Pancreas (tissue), 10 donors: ENCODE data around the gene NAV2. TPM values are rescaled to one million over a fixed set of nuclear protein-coding genes. Genes with fewer than 3 reads are reported as not detected.

Experiments
- ATAC-seq, 4 donors: fragments of 200-7000 bp; cut with Tn5 transposase; one replicate each; pipeline versions ENCODE4 v1.8.0 to v1.9.1; 2020; ENCODE audit warnings: mild to moderate bottlenecking in 4 of 4, moderate library complexity in 4 of 4
- DNase-seq, 6 donors: peaks; one replicate each; pipeline ENCODE4 v3.0.0-alpha.2; 2020
- FAIRE-seq: peaks from 2 replicates; lab custom pipeline; 2012; peaks lifted over from hg19 to GRCh38; lab: Jason Lieb, UNC
- H3K27ac ChIP-seq, 4 donors: fragments of 200-600 bp; sonication (generic); 1 replicate in 3 of 4; 2 replicates in 1 of 4; pipeline versions ENCODE4 v1.5.0 to v1.8.0; 2020
- H3K27me3 ChIP-seq, 4 donors: fragments of 200-600 bp; one replicate each; pipeline ENCODE4 v1.8.0; 2021
- H3K36me3 ChIP-seq, 3 donors: fragments of 200-600 bp; sonication (generic) in 1 of 3; one replicate each; pipeline versions ENCODE4 v1.5.0 to v1.8.0; 2020 to 2021
- H3K4me1 ChIP-seq, 3 donors: fragments of 200-600 bp; one replicate each; pipeline ENCODE4 v1.8.0; 2021
- H3K4me3 ChIP-seq, 4 donors: fragments of 200-600 bp; sonication (generic) in 2 of 4; one replicate each; pipeline versions ENCODE4 v1.5.0 to v1.8.0; 2020 to 2021
- H3K9me3 ChIP-seq, 4 donors: fragments of 200-600 bp; one replicate each; pipeline ENCODE4 v1.8.0; 2021
- WGBS, 2 donors: extraction: QIAGEN DNeasy Blood & Tissue Kit; methylation state at CpG; one replicate each; pipeline ENCODE4 v1.1.7; 2013; 5-methylcytosine and 5-hydroxymethylcytosine counted together
- intact Hi-C, 3 donors: fragments of 100-400 bp; cut with DNase I; formaldehyde crosslinking; loops; one replicate each; pipeline versions ENCODE4 v1.11.1 to v1.14.2; 2022
- polyA plus RNA-seq, 2 donors: library from polyadenylated mRNA; stranded (reverse); fragments of 200-250 nt; gene quantifications; one replicate each; pipeline ENCODE4 v1.2.3, GENCODE V29; 2013
- total RNA-seq, 6 donors: library from RNA; stranded (reverse); fragmentation: NEBNext Ultra II Directional in 4 of 6; extraction: Animal tissue kit (Norgen Biotek cat#: 25700) in 4 of 6; gene quantifications; one replicate each; pipeline versions ENCODE4 v1.2.1 to v1.2.4, GENCODE V29; 2021 to 2023
- TF ChIP-seq, protein P1 (sequence below), 4 donors: fragments of 200-600 bp; sonication (generic) in 3 of 4; IDR thresholded peaks; one replicate each; pipeline versions ENCODE4 v1.5.0 to v1.8.0; 2021; ENCODE audit warnings: antibody characterized with exemption in 4 of 4
- donor health status: healthy with polysubstance abuse.
- donor health status: DM: no; HTN: no; CAD: no; lungs with moderate emphysema.
- donor health status: DM: no; HTN: no; CAD: no.
- donor health status: control.
- donor health status: control.
- donor health status: Bipolar disorder and iron deficiency.
- donor health status: DM: yes; HTN: yes; CAD: no.
- donor health status: DM: no; HTN: no; CAD: no.
- donor health status: DM: no; HTN: no; CAD: no.
- donor health status: DM: yes; HTN: yes; CAD: no.

NAV2 gene
- total and polyA plus RNA-seq, 8 donors: 5.8 to 26.9 (median 16.3) TPM

DNA sequence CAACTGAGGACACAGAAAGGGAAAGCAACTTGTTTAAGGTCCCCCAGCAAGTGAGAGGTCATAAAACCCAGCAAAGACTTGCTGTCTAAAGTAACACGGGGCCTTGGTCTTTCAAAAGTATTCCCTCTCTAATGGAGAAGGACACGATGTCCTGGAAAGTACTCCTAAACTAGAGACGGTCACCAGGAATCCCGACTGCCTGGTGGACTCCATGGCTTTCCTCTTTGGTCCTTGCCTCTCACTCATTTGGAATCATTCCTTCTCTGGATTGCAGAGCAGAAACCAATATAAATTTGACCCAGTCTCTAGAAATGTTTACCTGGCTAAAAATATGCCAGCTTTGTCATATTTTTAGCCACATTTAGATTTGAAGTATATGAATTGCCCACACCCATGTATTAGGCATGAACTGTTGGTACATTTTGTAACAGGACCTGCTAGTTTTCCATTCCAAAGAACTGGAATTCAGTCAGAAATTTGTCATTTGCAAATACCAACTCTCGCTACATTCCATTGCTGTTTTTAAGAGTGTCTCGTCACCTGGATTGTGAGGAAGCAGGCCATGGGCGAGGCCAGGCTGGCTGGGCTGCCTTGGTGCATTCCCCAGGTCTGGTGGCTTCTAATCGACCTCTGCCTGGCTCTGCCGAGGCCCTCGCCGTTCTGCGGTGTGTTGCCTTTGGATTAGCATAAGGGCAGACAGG lies 12.9 kb downstream of the NAV2 start:
- no peak for FAIRE-seq
- no peak overlapping the region for H3K4me3 ChIP-seq
- WGBS, 2 donors: 64 to 74% methylated on average over 12 of the region's 12 CpGs
- peak overlapping the region in 2 of 4 donors; percentile 43 to 59 for H3K27ac ChIP-seq
- H3K9me3 ChIP-seq: no peaks in the 10 kb centered on the region
- intact Hi-C loops: no loop called here
- ATAC-seq: peak; percentile 29 to 81 (median 60)
- no peaks in the 10 kb centered on the region for H3K4me1 ChIP-seq
- TF ChIP-seq, protein P1, sequence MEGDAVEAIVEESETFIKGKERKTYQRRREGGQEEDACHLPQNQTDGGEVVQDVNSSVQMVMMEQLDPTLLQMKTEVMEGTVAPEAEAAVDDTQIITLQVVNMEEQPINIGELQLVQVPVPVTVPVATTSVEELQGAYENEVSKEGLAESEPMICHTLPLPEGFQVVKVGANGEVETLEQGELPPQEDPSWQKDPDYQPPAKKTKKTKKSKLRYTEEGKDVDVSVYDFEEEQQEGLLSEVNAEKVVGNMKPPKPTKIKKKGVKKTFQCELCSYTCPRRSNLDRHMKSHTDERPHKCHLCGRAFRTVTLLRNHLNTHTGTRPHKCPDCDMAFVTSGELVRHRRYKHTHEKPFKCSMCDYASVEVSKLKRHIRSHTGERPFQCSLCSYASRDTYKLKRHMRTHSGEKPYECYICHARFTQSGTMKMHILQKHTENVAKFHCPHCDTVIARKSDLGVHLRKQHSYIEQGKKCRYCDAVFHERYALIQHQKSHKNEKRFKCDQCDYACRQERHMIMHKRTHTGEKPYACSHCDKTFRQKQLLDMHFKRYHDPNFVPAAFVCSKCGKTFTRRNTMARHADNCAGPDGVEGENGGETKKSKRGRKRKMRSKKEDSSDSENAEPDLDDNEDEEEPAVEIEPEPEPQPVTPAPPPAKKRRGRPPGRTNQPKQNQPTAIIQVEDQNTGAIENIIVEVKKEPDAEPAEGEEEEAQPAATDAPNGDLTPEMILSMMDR (IDR thresholded peaks at IDR 0.05): no peak
- H3K27me3 ChIP-seq: no peaks in the 10 kb centered on the region
- DNase-seq: peak in 4 of 6 donors; percentile 29 to 47 (median 34)
- no peaks in the 10 kb centered on the region for H3K36me3 ChIP-seq

- DNase-seq (no peak), ATAC-seq (peak in 1 of 4 donors; percentile 22), FAIRE-seq (no peak)
- intact Hi-C loops: no loop called here
- H3K36me3 ChIP-seq: no peaks in the 10 kb centered on the region
- H3K4me1 ChIP-seq: no peaks in the 10 kb centered on the region
- no peak overlapping the region for H3K27ac ChIP-seq
- TF ChIP-seq, protein P1 (IDR thresholded peaks at IDR 0.05): no peak
- H3K27me3 ChIP-seq: no peaks in the 10 kb centered on the region
- WGBS, 2 donors: 85 to 95% methylated on average over 1 of the region's 1 CpG
- H3K9me3 ChIP-seq: no peaks in the 10 kb centered on the region
- no peak overlapping the region for H3K4me3 ChIP-seq
These were observed 14.6 kb downstream of the NAV2 start for GRCh38 chr11:19727246-19727645.

DNA sequence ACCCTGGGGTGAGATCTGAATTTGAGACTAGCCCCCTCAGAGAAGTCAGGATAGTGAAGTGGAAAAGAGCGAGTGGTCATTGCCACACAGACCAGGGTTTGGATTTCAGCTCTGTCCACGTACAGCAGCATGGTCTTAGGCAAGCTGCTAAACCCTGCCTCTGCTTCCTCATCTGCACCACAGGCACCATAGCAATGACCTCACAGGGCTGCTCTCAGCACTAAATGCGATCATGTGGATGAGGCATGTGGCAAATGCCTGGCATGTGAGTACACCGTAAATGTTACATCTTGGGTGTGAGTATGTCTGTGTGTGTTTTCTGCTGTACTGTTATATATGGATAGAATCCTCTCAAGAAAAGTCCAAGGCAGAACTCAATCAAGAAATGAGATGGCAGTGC lies 15.8 kb downstream of the NAV2 start:
- intact Hi-C loops: no loop called here
- H3K4me1 ChIP-seq: peaks cover 0 to 6% (median 0%) of the 10 kb centered on the region in 3 donors
- no peak overlapping the region for H3K4me3 ChIP-seq
- no peaks in the 10 kb centered on the region for H3K36me3 ChIP-seq
- FAIRE-seq (no peak), DNase-seq (no peak), ATAC-seq (peak in 2 of 4 donors; percentile 29 to 35)
- H3K27me3 ChIP-seq: no peaks in the 10 kb centered on the region
- TF ChIP-seq, protein P1 (IDR thresholded peaks at IDR 0.05): no peak
- no peaks in the 10 kb centered on the region for H3K9me3 ChIP-seq
- H3K27ac ChIP-seq: no peak overlapping the region
- 79 to 94% methylated on average over 4 of the region's 4 CpGs for WGBS, 2 donors

DNA sequence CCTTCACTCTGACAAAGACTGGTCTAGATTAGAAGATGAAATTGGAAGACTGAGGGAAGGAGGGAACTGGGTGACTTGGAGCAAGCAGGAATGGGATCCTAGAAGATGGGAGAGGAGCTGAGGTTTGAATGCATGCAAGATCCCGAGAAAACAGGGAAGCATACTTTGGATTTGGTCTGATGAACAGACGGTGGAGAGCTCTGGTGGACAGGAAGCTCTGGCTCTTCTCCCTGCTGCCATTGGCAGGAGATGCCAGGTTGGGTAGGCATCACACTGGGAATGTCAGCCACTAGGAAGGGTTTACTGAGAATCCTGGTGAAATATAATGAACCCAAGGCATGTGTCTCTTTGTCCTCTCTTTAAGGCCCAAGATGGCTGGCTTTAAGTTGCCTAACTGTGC lies 16.5 kb downstream of the NAV2 start:
- ATAC-seq: no peak
- no peaks in the 10 kb centered on the region for H3K36me3 ChIP-seq
- no peak overlapping the region for H3K4me3 ChIP-seq
- no peak overlapping the region for H3K27ac ChIP-seq
- peaks cover 0 to 6% (median 0%) of the 10 kb centered on the region in 3 donors for H3K4me1 ChIP-seq
- TF ChIP-seq, protein P1 (IDR thresholded peaks at IDR 0.05): no peak
- H3K27me3 ChIP-seq: no peaks in the 10 kb centered on the region
- 94% methylated on average over 2 of the region's 2 CpGs for WGBS, 2 donors
- intact Hi-C loops: no loop called here
- no peaks in the 10 kb centered on the region for H3K9me3 ChIP-seq
- DNase-seq: no peak
- FAIRE-seq: no peak

DNA sequence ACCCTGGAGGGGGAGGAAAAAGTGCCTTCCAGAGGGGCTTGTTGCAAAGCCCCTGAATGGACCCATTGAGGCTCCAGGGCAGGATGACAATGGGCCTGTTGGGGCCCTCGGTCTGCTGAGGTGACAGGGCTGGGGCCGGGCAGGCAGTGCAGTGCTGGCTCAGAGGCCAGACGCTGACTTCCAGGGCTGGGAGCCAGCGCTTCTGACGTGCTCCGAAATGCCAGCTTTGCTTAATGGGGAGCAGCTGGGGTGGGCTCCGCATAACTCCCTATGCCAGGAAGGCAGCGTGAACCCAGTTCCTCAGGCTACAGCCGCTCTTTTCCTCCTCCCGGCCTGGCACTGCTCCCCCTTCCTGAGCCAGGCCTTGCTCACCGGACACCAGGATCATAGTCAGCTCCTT lies 17.7 kb downstream of the NAV2 start:
- Histone ChIP-seq H3K4me1 (peaks cover 0 to 6% (median 0%) of the 10 kb centered on the region in 3 donors), H3K36me3 (no peaks in the 10 kb centered on the region), H3K27ac (no peak overlapping the region), H3K27me3 (no peaks in the 10 kb centered on the region), H3K9me3 (no peaks in the 10 kb centered on the region), H3K4me3 (no peak overlapping the region)
- FAIRE-seq: no peak
- TF ChIP-seq, protein P1 (IDR thresholded peaks at IDR 0.05): no peak
- WGBS, 2 donors: 91 to 96% methylated on average over 11 of the region's 11 CpGs
- intact Hi-C loops: no loop called here
- no peak for ATAC-seq
- no peak for DNase-seq
